ENCODE data around the gene SERGEF. TPM values are rescaled to one million over a fixed set of nuclear protein-coding genes. Genes with fewer than 3 reads are reported as not detected.

Gene SERGEF
- total RNA-seq, 1 experiment from 2014 or later: 47.0 TPM

DNA sequence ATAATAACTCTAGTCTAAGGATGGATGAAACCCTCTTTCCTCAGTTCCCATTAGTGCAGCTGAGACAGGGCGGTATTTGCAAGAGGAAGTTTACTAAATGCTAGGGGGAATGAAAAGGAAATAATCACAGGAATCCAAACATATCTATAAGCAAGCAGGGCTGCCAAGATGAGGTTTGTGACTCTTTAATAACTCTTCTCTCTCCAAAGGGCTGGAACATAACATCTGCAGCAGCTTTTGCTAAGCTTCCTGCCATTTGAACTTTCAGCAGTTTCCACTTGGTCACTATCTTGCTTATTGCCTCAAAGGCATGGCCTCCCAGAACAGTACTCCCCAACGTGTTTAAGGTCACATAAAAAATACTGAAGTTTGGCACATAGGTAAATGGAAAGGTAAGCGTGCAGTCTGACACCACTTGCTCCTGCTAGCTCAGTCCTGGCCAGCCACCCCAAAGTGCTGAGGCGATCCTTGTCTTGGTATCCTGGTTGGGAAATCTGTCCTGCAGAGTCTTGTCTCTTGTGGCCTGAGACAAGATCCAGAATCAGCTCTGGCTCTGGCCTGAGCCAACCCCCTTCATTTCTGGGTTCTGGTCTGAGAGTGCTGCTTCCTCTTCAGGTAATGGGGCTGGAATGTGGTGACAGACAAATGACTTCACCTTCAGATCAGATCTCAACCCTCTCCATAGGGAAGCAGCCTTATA lies 196.5 kb downstream of the SERGEF start:
- H3K4me2 ChIP-seq (ENCODE audit: low read depth, low read length, poor library complexity, severe bottlenecking): no peak overlapping the region
- H3K27ac ChIP-seq (ENCODE audit: low read length): no peak overlapping the region
- no peaks in the 10 kb centered on the region for H3K36me3 ChIP-seq (ENCODE audit: insufficient read depth, low read length)
- no peaks in the 10 kb centered on the region for H3K27me3 ChIP-seq (ENCODE audit: low read length)
- H3K9me3 ChIP-seq (ENCODE audit: low read length): no peaks in the 10 kb centered on the region
- H3K79me2 ChIP-seq (ENCODE audit: low read length): no peaks in the 10 kb centered on the region
- no peaks in the 10 kb centered on the region for H4K20me1 ChIP-seq (ENCODE audit: insufficient read depth, low read depth, low read length)
- H3K9ac ChIP-seq (ENCODE audit: low read length): no peak overlapping the region
- no peak overlapping the region for H2AFZ ChIP-seq (ENCODE audit: low read length)
- no peak overlapping the region for H3K4me3 ChIP-seq (ENCODE audit: low read length)
- 0 out of 2 replicates have a peak, but pooled peaks cover 3% of the 10 kb centered on the region for H3K4me1 ChIP-seq (ENCODE audit: low read length)
- DNase-seq: no peak
- no peaks in the 10 kb centered on the region for H3K9me2 ChIP-seq (replicated peaks; ENCODE audit: insufficient read depth, low read length)

DNA sequence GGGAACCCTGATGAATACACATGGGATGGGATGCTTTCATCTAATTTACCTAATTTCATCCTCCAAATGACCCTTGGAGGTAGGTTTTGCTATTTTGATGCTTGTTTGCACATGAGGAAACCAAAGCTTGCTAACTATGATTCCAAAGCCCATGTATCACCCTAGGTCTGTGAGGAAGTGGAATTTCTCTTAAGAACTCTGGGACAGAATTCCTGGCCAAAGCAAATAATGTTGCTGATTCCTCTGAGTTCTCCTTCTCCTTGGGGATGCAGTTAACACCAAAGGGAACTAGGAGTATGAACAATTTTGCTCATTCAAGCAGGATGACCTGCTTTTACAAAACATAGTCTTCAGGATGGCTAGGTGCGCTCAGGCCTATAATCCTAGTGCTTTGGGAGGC lies 198.3 kb downstream of the SERGEF start:
- Histone ChIP-seq H3K27ac (ENCODE audit: low read length) (no peak overlapping the region), H2AFZ (ENCODE audit: low read length) (no peak overlapping the region), H3K4me2 (ENCODE audit: low read depth, low read length, poor library complexity, severe bottlenecking) (no peak overlapping the region), H3K9me2 (replicated peaks; ENCODE audit: insufficient read depth, low read length) (no peaks in the 10 kb centered on the region), H3K4me1 (ENCODE audit: low read length) (0 out of 2 replicates have a peak, but pooled peaks cover 3% of the 10 kb centered on the region), H3K27me3 (ENCODE audit: low read length) (no peaks in the 10 kb centered on the region), H3K79me2 (ENCODE audit: low read length) (no peaks in the 10 kb centered on the region), H3K4me3 (ENCODE audit: low read length) (no peak overlapping the region), H4K20me1 (ENCODE audit: insufficient read depth, low read depth, low read length) (no peaks in the 10 kb centered on the region), H3K36me3 (ENCODE audit: insufficient read depth, low read length) (no peaks in the 10 kb centered on the region), H3K9ac (ENCODE audit: low read length) (no peak overlapping the region), H3K9me3 (ENCODE audit: low read length) (no peaks in the 10 kb centered on the region)
- DNase-seq: no peak

DNA sequence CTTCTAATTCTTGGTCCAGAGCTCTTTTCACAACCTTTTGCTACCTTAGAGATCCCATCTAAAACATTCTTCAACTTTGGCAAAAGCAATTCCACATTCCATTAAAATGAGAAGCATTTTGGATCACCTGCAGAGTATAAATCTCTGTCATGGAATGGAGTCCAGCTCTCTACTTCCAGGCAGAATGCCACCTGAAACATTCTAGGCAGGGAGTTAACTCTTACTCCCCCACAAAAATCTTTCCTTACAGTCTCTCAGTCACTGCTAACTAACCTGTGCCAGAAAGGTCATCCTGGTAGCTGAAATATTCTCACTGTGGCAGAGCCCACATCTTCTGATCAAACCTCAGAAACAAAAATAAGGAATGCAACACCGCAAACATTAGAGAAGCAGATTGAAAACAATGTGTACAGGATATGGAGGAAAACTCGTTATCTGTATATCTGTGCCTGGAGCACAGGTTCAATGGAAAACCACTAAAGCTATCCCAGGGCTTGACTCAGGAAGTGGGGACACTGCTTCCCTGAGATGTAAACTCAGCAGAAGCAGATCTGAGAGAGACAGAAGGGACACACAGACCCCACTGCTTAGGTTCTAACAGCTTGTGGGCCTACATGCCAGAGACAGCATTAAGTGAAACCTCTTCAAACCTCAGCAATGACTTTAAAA lies 199.3 kb downstream of the SERGEF start:
- no peaks in the 10 kb centered on the region for H3K27me3 ChIP-seq (ENCODE audit: low read length)

DNA sequence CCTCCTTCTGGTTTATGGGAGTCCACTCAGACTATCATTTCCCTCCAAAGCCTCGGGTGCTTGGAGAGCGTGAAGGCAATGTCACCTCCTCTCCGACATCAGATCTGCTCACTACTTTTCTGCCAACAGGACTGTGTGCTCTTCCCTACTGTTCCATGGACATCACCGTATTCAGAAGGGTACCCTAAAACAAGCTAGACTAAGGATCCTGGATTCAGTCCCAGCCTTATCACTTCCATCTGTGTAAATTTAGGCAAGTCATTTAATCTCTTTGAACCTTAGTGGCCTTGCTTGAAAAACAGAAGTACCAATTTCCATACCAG lies 200.0 kb downstream of the SERGEF start:
- Histone ChIP-seq H3K4me2 (ENCODE audit: low read depth, low read length, poor library complexity, severe bottlenecking) (no peak overlapping the region), H3K27ac (ENCODE audit: low read length) (no peak overlapping the region), H3K9me3 (ENCODE audit: low read length) (no peaks in the 10 kb centered on the region), H3K9ac (ENCODE audit: low read length) (no peak overlapping the region), H3K9me2 (replicated peaks; ENCODE audit: insufficient read depth, low read length) (no peaks in the 10 kb centered on the region), H3K36me3 (ENCODE audit: insufficient read depth, low read length) (no peaks in the 10 kb centered on the region), H3K79me2 (ENCODE audit: low read length) (no peaks in the 10 kb centered on the region), H2AFZ (ENCODE audit: low read length) (no peak overlapping the region), H3K27me3 (ENCODE audit: low read length) (no peaks in the 10 kb centered on the region), H3K4me3 (ENCODE audit: low read length) (no peak overlapping the region), H4K20me1 (ENCODE audit: insufficient read depth, low read depth, low read length) (no peaks in the 10 kb centered on the region), H3K4me1 (ENCODE audit: low read length) (0 out of 2 replicates have a peak, but pooled peaks cover 3% of the 10 kb centered on the region)
- DNase-seq: no peak

More for the DNA sequence above, 199.3 kb downstream of the SERGEF start:
- H3K9ac ChIP-seq (ENCODE audit: low read length): no peak overlapping the region
- no peaks in the 10 kb centered on the region for H3K9me2 ChIP-seq (replicated peaks; ENCODE audit: insufficient read depth, low read length)
- DNase-seq: no peak
- H3K4me2 ChIP-seq (ENCODE audit: low read depth, low read length, poor library complexity, severe bottlenecking): no peak overlapping the region
- H3K36me3 ChIP-seq (ENCODE audit: insufficient read depth, low read length): no peaks in the 10 kb centered on the region
- H2AFZ ChIP-seq (ENCODE audit: low read length): no peak overlapping the region
- H3K4me3 ChIP-seq (ENCODE audit: low read length): no peak overlapping the region
- 0 out of 2 replicates have a peak, but pooled peaks cover 3% of the 10 kb centered on the region for H3K4me1 ChIP-seq (ENCODE audit: low read length)
- no peaks in the 10 kb centered on the region for H3K79me2 ChIP-seq (ENCODE audit: low read length)
- H3K9me3 ChIP-seq (ENCODE audit: low read length): no peaks in the 10 kb centered on the region
- H3K27ac ChIP-seq (ENCODE audit: low read length): no peak overlapping the region
- H4K20me1 ChIP-seq (ENCODE audit: insufficient read depth, low read depth, low read length): no peaks in the 10 kb centered on the region

DNA sequence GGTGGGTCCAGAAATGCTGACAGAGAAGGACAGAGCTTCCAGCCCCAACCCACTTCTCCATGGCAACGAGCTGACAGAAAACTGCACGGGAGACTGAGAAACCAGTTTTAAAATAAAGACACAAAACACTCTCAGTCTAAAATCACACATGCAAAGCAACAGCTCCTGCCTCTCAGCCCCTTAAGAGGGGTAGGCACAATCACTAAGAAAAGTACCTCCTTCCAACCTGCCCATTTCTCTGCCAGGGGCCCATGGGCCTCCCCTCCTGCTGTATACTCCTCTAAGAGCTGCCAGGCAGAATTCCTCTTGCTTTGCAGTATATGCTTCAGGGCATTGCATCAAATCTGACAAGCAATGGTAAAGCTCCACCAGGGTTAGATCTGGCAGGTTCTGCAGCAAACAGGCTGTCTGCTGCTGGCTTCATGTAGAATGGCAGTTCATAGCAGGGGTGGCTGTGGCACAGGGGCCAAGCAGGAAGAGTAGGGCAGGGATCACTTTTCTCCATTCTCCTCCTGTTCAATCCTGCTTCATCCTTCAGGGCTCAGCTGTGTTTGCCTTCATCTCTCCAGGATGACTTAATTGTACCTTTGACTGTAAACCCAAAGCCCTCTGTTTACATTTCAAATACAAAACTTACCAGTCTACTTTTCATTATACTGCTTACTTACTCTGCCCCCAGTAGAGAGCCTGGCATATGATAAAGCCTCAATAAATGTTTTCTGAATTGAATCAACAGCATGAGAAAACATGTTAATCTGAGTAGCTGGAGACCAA lies 200.6 kb downstream of the SERGEF start:
- H3K9me3 ChIP-seq (ENCODE audit: low read length): no peaks in the 10 kb centered on the region
- no peak overlapping the region for H3K4me3 ChIP-seq (ENCODE audit: low read length)
- no peak overlapping the region for H3K9ac ChIP-seq (ENCODE audit: low read length)
- 0 out of 2 replicates have a peak, but pooled peaks cover 3% of the 10 kb centered on the region for H3K4me1 ChIP-seq (ENCODE audit: low read length)
- no peaks in the 10 kb centered on the region for H3K9me2 ChIP-seq (replicated peaks; ENCODE audit: insufficient read depth, low read length)
- no peaks in the 10 kb centered on the region for H3K79me2 ChIP-seq (ENCODE audit: low read length)
- H3K27ac ChIP-seq (ENCODE audit: low read length): no peak overlapping the region
- no peaks in the 10 kb centered on the region for H3K27me3 ChIP-seq (ENCODE audit: low read length)
- H3K4me2 ChIP-seq (ENCODE audit: low read depth, low read length, poor library complexity, severe bottlenecking): no peak overlapping the region
- H2AFZ ChIP-seq (ENCODE audit: low read length): no peak overlapping the region
- no peaks in the 10 kb centered on the region for H4K20me1 ChIP-seq (ENCODE audit: insufficient read depth, low read depth, low read length)
- no peak for DNase-seq
- H3K36me3 ChIP-seq (ENCODE audit: insufficient read depth, low read length): no peaks in the 10 kb centered on the region

DNA sequence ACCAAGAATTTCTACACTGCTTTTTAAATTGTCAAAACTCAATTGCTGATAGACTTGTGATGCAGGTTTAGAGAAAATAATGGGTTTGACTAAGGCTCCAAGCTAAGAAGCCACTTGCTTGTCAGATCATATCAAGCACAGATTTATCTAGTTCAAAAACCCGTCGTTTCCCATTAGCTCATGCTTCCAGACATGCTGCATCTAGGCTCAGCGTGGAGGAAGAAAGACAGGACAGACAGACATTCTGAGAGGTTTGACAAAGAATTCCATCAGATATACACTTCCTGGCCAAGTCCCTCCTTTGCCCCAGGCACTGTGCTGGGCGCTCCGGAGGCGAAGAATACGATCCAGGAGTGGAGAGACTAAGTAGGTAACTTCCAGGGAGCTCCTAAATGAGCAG lies 201.5 kb downstream of the SERGEF start:
- Histone ChIP-seq H3K9ac (ENCODE audit: low read length) (no peak overlapping the region), H3K79me2 (ENCODE audit: low read length) (no peaks in the 10 kb centered on the region), H3K9me3 (ENCODE audit: low read length) (no peaks in the 10 kb centered on the region), H3K27me3 (ENCODE audit: low read length) (no peaks in the 10 kb centered on the region), H3K36me3 (ENCODE audit: insufficient read depth, low read length) (no peaks in the 10 kb centered on the region), H3K4me2 (ENCODE audit: low read depth, low read length, poor library complexity, severe bottlenecking) (no peak overlapping the region), H3K27ac (ENCODE audit: low read length) (no peak overlapping the region), H4K20me1 (ENCODE audit: insufficient read depth, low read depth, low read length) (no peaks in the 10 kb centered on the region), H3K4me3 (ENCODE audit: low read length) (no peak overlapping the region), H2AFZ (ENCODE audit: low read length) (no peak overlapping the region), H3K9me2 (replicated peaks; ENCODE audit: insufficient read depth, low read length) (no peaks in the 10 kb centered on the region), H3K4me1 (ENCODE audit: low read length) (0 out of 2 replicates have a peak, but pooled peaks cover 3% of the 10 kb centered on the region)
- DNase-seq: no peak

DNA sequence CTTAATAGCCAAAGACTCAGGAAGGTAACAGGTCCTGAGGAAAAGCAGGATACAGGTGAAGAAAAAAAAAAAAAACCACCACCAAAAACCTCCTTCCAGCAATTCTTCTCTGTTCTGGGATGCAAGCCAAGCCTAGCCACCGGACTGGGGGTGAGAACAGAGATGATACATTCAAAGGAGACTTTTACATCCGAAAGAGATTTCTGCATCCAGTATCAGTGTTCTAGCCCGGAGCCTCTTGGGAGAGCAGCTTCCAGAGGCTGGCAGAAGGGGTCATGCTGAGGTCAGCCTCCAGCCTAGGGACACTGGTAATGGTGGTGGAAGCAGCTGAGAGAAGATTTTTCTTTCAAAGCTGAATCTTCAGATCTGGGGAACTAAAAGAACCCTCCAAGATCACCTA lies 202.1 kb downstream of the SERGEF start:
- no peaks in the 10 kb centered on the region for H3K27me3 ChIP-seq (ENCODE audit: low read length)
- no peak overlapping the region for H2AFZ ChIP-seq (ENCODE audit: low read length)
- no peaks in the 10 kb centered on the region for H3K9me2 ChIP-seq (replicated peaks; ENCODE audit: insufficient read depth, low read length)

DNA sequence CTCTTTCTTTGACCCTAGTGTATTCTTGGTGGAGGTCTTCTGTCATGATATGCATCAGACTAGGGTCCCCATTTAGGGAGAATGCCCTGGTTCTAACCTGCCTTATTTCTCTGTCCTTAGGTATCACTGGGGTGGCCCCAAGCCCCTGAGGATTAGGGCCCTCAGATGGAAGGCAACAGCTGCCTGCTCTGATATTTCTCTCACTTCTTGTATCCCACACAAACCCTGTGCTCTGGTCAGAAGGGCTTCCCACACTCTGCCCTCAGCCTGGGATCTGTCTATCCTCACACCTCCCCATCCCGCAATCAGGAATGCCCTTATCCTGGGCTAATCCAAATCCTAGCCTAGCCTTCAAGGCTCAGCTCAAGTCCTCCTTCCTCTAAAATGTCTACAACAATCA lies 202.8 kb downstream of the SERGEF start:
- H3K9me2 ChIP-seq (replicated peaks; ENCODE audit: insufficient read depth, low read length): no peaks in the 10 kb centered on the region
- H3K9ac ChIP-seq (ENCODE audit: low read length): no peak overlapping the region
- no peaks in the 10 kb centered on the region for H3K79me2 ChIP-seq (ENCODE audit: low read length)
- H3K27me3 ChIP-seq (ENCODE audit: low read length): no peaks in the 10 kb centered on the region
- H3K27ac ChIP-seq (ENCODE audit: low read length): no peak overlapping the region
- no peaks in the 10 kb centered on the region for H3K36me3 ChIP-seq (ENCODE audit: insufficient read depth, low read length)
- H4K20me1 ChIP-seq (ENCODE audit: insufficient read depth, low read depth, low read length): no peaks in the 10 kb centered on the region
- no peak overlapping the region for H3K4me2 ChIP-seq (ENCODE audit: low read depth, low read length, poor library complexity, severe bottlenecking)
- 0 out of 2 replicates have a peak, but pooled peaks cover 3% of the 10 kb centered on the region for H3K4me1 ChIP-seq (ENCODE audit: low read length)
- no peak overlapping the region for H2AFZ ChIP-seq (ENCODE audit: low read length)
- H3K4me3 ChIP-seq (ENCODE audit: low read length): no peak overlapping the region
- no peak for DNase-seq
- H3K9me3 ChIP-seq (ENCODE audit: low read length): no peaks in the 10 kb centered on the region

More for the DNA sequence above, 202.1 kb downstream of the SERGEF start:
- H3K27ac ChIP-seq (ENCODE audit: low read length): no peak overlapping the region
- no peak overlapping the region for H3K9ac ChIP-seq (ENCODE audit: low read length)
- H3K4me1 ChIP-seq (ENCODE audit: low read length): 0 out of 2 replicates have a peak, but pooled peaks cover 3% of the 10 kb centered on the region
- no peak for DNase-seq
- H3K79me2 ChIP-seq (ENCODE audit: low read length): no peaks in the 10 kb centered on the region
- no peak overlapping the region for H3K4me3 ChIP-seq (ENCODE audit: low read length)
- H3K36me3 ChIP-seq (ENCODE audit: insufficient read depth, low read length): no peaks in the 10 kb centered on the region
- no peak overlapping the region for H3K4me2 ChIP-seq (ENCODE audit: low read depth, low read length, poor library complexity, severe bottlenecking)
- H3K9me3 ChIP-seq (ENCODE audit: low read length): no peaks in the 10 kb centered on the region
- no peaks in the 10 kb centered on the region for H4K20me1 ChIP-seq (ENCODE audit: insufficient read depth, low read depth, low read length)

Data from Karpas-422 (cell line).